ENCODE results near the gene MAML2.

Gene MAML2

DNA sequence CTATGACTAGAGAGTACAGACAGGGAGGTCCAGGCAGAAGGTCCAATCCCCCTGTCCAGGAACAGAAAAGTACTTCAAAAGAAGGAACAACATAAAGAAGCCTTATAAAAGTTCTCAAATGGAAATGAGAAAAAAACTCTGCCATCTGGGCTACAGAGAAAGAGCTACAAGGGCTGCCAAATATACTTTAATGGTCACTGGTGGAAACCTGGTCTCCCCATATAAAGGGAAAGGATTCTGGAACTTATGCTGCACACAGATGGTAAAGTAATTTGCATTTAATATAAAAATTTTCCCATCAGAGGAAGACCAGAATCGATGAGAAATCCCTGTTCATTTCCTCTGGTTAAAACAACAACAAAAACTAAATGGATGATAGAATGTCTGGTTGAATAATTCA lies 299.7 kb downstream of the MAML2 start:
- DNase-seq (ENCODE audit: low read depth, low spot score) = no peak

- no peak for DNase-seq (ENCODE audit: low read depth, low spot score)
Observed at GRCh38 chr11:96038046-96038445, 304.9 kb downstream of the MAML2 start.

- DNase-seq (ENCODE audit: low read depth, low spot score) = no peak
Observed at GRCh38 chr11:96037405-96037949, 305.5 kb downstream of the MAML2 start.

GRCh38 chr11:96036863-96037262 lies 306.1 kb downstream of the MAML2 start:
- no peak for DNase-seq (ENCODE audit: low read depth, low spot score)

- DNase-seq (ENCODE audit: low read depth, low spot score) = no peak
Observed at GRCh38 chr11:96035740-96036078, 307.3 kb downstream of the MAML2 start.

GRCh38 chr11:96035031-96035739 lies 307.8 kb downstream of the MAML2 start:
- DNase-seq (ENCODE audit: low read depth, low spot score) = no peak

DNA sequence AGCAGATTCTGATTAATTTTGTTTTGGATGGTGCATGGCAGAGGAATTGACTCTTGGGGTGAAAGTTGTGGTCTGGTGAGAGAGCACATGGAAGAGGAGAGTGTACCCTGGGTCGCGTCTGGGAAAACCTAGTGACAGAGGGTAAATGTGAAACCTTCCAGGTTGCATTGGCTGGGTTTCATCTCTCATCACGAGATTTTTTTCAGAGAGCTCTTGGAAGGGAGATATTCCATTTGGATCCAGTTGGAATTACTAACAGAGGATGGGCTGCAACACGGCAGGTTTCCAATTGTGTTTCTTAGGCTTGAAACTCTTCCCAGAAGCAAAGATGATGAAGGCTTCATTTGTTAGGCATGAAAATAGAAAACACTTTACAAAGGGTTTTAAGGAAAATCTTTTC lies 309.4 kb downstream of the MAML2 start:
- no peak for DNase-seq (ENCODE audit: low read depth, low spot score)

- no peak for DNase-seq (ENCODE audit: low read depth, low spot score)
Observed at GRCh38 chr11:96033095-96033494, 309.9 kb downstream of the MAML2 start.

GRCh38 chr11:96028746-96029145 lies 314.2 kb downstream of the MAML2 start:
- no peak for DNase-seq (ENCODE audit: low read depth, low spot score)

DNA sequence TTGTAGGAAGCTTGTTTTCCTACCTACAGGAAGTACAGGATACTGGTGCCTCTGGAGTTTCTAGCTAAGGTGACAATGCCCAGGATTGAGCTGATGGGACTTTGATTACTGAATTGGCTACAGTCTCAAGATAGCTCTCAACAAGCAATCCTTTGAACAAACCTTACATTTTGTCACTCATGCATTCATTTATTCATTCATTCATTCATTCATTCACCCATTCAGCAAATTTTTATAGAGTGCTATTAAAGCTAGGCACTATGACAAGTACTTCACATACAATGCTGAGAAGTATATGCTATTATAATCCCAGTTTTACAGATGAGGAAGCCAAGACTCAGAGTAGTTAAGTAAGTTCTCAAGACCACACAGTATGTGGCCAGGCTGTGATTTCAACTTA lies 316.0 kb downstream of the MAML2 start:
- DNase-seq (ENCODE audit: low read depth, low spot score) = no peak

- DNase-seq (ENCODE audit: low read depth, low spot score) = no peak
Observed at GRCh38 chr11:96026310-96026709, 316.7 kb downstream of the MAML2 start.

DNA sequence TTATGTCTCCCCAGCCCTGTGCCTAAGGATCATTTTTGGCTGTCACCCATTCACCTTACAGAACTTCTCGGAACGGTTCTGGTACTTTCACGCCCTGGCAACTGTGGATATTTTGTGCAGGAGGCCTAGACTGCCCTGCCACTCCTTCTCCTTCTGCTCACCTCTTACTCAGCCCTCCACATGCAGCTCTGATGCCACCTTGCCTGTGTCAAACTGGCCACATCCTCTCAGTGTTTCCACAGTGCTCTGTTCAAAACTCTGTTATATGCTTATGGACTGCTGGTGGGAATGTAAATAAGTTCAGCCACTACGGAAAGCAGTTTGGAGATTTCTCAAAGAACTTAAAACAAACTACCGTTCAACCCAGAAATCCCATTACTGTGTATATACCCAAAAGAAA lies 318.3 kb downstream of the MAML2 start:
- no peak for DNase-seq (ENCODE audit: low read depth, low spot score)

DNA sequence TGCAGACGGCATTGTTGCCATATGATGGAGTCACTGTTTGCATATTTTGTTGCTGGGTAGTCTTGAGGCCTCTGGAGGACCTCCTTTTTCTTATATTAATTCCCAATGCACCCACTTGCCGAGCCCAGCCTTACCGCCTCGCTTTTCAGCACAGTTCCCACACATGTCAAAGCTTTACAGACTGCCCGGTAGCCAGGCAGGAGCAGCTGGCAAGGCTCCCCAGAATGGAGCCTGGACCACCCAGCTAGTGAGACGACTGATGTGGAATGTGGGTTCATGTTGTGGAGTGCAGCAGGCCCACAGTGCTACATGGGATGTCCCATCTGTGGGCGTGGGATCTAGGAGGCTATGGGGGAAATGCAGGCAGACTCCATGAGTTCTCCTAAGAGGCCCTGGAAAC lies 319.7 kb downstream of the MAML2 start:
- DNase-seq (ENCODE audit: low read depth, low spot score) = no peak

DNA sequence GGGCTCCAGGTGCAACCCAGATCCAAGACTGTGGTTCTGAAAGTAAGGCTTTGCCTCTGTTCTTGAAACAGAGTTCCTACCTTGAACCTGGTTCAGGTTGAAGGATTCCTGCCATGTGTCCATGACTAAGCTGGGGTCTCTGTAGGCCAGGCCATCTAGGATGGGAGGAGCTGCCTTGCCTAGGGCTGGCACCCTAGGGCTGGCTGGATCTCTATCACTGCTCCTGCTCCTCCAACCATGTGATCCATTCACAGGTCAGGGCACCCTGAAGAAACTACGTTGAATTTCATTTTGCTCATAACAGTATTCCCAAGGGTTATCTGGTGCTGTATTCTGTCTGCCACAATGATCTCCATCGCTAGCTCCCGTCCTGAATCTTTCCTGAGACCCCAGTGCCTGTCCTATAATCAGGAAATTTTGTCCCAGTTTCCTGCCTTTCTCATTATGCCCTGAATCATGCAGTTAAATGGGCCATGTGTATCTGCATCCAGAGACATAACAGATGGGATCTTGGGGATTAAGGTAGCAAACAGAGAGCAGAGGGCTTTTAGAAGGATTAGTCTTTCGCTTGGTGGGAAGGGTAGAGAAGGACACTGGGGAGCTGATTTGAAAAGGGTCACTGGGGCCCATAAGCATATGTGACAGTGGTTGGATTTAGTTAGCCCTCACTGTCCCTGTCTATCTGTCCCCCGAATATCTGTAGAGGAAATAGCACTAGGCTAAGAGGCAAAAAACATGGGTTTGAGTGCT lies 320.9 kb downstream of the MAML2 start:
- no peak for DNase-seq (ENCODE audit: low read depth, low spot score)

GRCh38 chr11:96019810-96020747 lies 322.9 kb downstream of the MAML2 start:
- no peak for DNase-seq (ENCODE audit: low read depth, low spot score)

- DNase-seq (ENCODE audit: low read depth, low spot score) = no peak
Observed at GRCh38 chr11:96019281-96019680, 323.7 kb downstream of the MAML2 start.

DNA sequence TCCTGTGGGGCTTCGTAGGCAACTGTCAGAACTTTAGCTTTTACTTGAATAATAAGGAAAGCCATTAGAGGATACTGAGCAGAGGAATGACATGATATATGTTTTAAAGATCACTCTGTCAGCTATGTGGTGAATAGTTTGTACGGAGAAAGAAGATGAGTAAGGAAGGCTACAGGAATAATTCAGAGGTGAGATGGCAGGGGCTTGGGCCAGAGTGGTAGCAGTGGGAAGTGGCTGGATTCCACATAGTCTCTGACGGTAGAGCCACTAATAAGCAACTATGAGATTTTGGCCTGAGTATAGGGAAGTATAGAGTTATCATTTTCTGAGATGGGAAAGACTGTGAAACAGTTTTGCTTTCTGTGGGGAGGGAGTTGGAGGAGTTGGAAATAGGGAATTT lies 325.1 kb downstream of the MAML2 start:
- no peak for DNase-seq (ENCODE audit: low read depth, low spot score)

DNA sequence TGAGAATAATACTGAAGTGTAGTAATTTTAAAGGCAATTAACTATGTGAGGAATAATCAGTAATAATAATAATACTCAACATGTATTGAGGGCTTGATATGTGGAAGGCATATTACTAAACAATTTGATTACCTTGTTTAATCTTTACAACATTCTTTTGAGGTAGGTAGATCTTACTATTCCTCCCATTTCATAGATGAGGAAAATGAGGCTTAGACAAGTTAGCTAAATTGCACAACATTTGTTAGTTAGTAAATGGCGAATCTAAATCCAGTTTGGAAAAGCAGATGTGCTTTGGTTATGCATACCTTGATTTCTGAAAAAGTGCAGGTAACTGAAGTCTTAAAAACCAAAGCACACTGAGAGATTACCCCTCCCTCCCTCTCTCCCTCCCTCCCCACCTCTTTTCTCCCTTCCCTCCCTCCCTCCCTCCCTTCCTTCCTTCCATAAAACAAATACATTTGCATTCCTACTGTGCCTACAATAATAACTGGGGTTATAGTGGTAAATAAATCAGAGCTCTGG lies 326.0 kb downstream of the MAML2 start:
- DNase-seq (ENCODE audit: low read depth, low spot score) = no peak

- no peak for DNase-seq (ENCODE audit: low read depth, low spot score)
Observed at GRCh38 chr11:96015906-96016565, 327.0 kb downstream of the MAML2 start.

DNA sequence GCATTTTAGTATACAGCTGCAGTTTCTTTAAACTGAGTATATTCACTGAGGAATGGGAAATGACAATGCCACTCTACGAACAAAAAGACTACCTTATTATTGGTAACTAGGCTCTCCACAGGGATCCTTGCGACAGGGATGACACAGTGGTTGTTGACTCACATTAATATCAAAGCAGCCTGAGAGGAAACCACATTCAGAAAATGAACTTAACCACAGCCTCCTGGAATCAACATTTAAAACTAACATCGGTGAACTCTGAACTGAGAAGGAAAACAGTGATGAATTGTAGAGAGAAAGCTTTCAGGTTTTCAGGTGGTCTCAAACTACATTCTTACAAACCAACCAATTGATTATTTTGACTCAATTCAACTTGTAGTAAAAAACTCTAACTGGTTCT lies 328.8 kb downstream of the MAML2 start:
- DNase-seq (ENCODE audit: low read depth, low spot score) = no peak
